ENCODE measurements around the gene TMEM167B. TPM values are rescaled to one million over a fixed set of nuclear protein-coding genes. Genes with fewer than 3 reads are reported as not detected.
A peak's percentile ranks its signal among the peaks of the same experiment; 100 is the strongest.
"Not testable (repeated sequence)": the region's sequence is repeated elsewhere in the genome, so short reads cannot be mapped to it uniquely, and the experiment has no call there.

Gene TMEM167B
- total and polyA plus RNA-seq, 5 donors from 2014 or later: 29.3 to 69.7 (median 37.2) TPM

GRCh38 chr1:109137958-109138357 is 47.4 kb downstream of the TMEM167B start:
- H3K27ac ChIP-seq (ENCODE audit: insufficient read depth, low read length, poor library complexity, severe bottlenecking): no peak overlapping the region
- H3K36me3 Mint-ChIP-seq: peaks cover 8% of the 10 kb centered on the region
- H3K27me3 ChIP-seq (ENCODE audit: control insufficient read depth, insufficient read depth, low read length): no peaks in the 10 kb centered on the region
- H3K4me1 ChIP-seq (ENCODE audit: control insufficient read depth, insufficient read depth, low read length, poor library complexity, severe bottlenecking): no peaks in the 10 kb centered on the region
- ATAC-seq (ENCODE audit: low read depth in 2 of 2) (no peak), DNase-seq (no peak)
- H3K36me3 ChIP-seq (ENCODE audit: control insufficient read depth, insufficient read depth, low read length): no peaks in the 10 kb centered on the region
- no peaks in the 10 kb centered on the region for H3K9me3 Mint-ChIP-seq
- no peaks in the 10 kb centered on the region for H3K27me3 Mint-ChIP-seq
- H3K4me3 ChIP-seq (ENCODE audit: low read depth, low read length): no peak overlapping the region
- no peak overlapping the region for H3K27ac Mint-ChIP-seq
- no peaks in the 10 kb centered on the region for H3K9me3 ChIP-seq (ENCODE audit: control insufficient read depth in 2 of 2, low read length in 2 of 2)
- no peak overlapping the region for H3K4me3 Mint-ChIP-seq
- peaks cover 5 to 15% (median 6%) of the 10 kb centered on the region in 4 donors for H3K4me1 Mint-ChIP-seq

GRCh38 chr1:109138358-109138757 is 47.8 kb downstream of the TMEM167B start:
- H3K4me1 Mint-ChIP-seq: peaks cover 3 to 15% (median 5%) of the 10 kb centered on the region in 4 donors
- no peak for ATAC-seq (ENCODE audit: low read depth in 2 of 2)
- no peak overlapping the region for H3K4me3 ChIP-seq (ENCODE audit: low read depth, low read length)
- no peaks in the 10 kb centered on the region for H3K27me3 ChIP-seq (ENCODE audit: control insufficient read depth, insufficient read depth, low read length)
- H3K4me3 Mint-ChIP-seq: peak overlapping the region in 1 of 4 donors; percentile 83
- DNase-seq: no peak
- H3K9me3 Mint-ChIP-seq: no peaks in the 10 kb centered on the region
- no peaks in the 10 kb centered on the region for H3K4me1 ChIP-seq (ENCODE audit: control insufficient read depth, insufficient read depth, low read length, poor library complexity, severe bottlenecking)
- H3K27ac ChIP-seq (ENCODE audit: insufficient read depth, low read length, poor library complexity, severe bottlenecking): no peak overlapping the region
- peaks cover 8% of the 10 kb centered on the region for H3K36me3 Mint-ChIP-seq
- no peaks in the 10 kb centered on the region for H3K36me3 ChIP-seq (ENCODE audit: control insufficient read depth, insufficient read depth, low read length)
- no peaks in the 10 kb centered on the region for H3K9me3 ChIP-seq (ENCODE audit: control insufficient read depth in 2 of 2, low read length in 2 of 2)
- H3K27ac Mint-ChIP-seq: peak overlapping the region in 1 of 3 donors; percentile 9
- no peaks in the 10 kb centered on the region for H3K27me3 Mint-ChIP-seq

- Histone ChIP-seq H3K9me3 (ENCODE audit: control insufficient read depth in 2 of 2, low read length in 2 of 2) (no peaks in the 10 kb centered on the region), H3K4me3 (ENCODE audit: low read depth, low read length) (no peak overlapping the region), H3K27ac (ENCODE audit: insufficient read depth, low read length, poor library complexity, severe bottlenecking) (no peak overlapping the region), H3K4me1 (ENCODE audit: control insufficient read depth, insufficient read depth, low read length, poor library complexity, severe bottlenecking) (no peaks in the 10 kb centered on the region), H3K27me3 (ENCODE audit: control insufficient read depth, insufficient read depth, low read length) (no peaks in the 10 kb centered on the region), H3K36me3 (ENCODE audit: control insufficient read depth, insufficient read depth, low read length) (no peaks in the 10 kb centered on the region)
- H3K4me3 Mint-ChIP-seq: no peak overlapping the region
- peaks cover 0 to 4% (median 0%) of the 10 kb centered on the region in 4 donors for H3K4me1 Mint-ChIP-seq
- H3K9me3 Mint-ChIP-seq: no peaks in the 10 kb centered on the region
- no peak overlapping the region for H3K27ac Mint-ChIP-seq
- peaks cover 8% of the 10 kb centered on the region for H3K36me3 Mint-ChIP-seq
- DNase-seq (no peak), ATAC-seq (ENCODE audit: low read depth in 2 of 2) (no peak)
- H3K27me3 Mint-ChIP-seq: no peaks in the 10 kb centered on the region
Observed at GRCh38 chr1:109140392-109140791, 49.8 kb downstream of the TMEM167B start.

GRCh38 chr1:109142260-109142659 is 51.7 kb downstream of the TMEM167B start:
- Mint-ChIP-seq H3K4me1 (peaks cover 0 to 4% (median 0%) of the 10 kb centered on the region in 4 donors), H3K9me3 (no peaks in the 10 kb centered on the region), H3K27ac (no peak overlapping the region), H3K27me3 (no peaks in the 10 kb centered on the region), H3K36me3 (peaks cover 8% of the 10 kb centered on the region), H3K4me3 (no peak overlapping the region)
- ATAC-seq (ENCODE audit: low read depth in 2 of 2): no peak
- H3K27me3 ChIP-seq (ENCODE audit: control insufficient read depth, insufficient read depth, low read length): no peaks in the 10 kb centered on the region
- H3K36me3 ChIP-seq (ENCODE audit: control insufficient read depth, insufficient read depth, low read length): no peaks in the 10 kb centered on the region
- DNase-seq: no peak
- no peak overlapping the region for H3K27ac ChIP-seq (ENCODE audit: insufficient read depth, low read length, poor library complexity, severe bottlenecking)
- no peaks in the 10 kb centered on the region for H3K4me1 ChIP-seq (ENCODE audit: control insufficient read depth, insufficient read depth, low read length, poor library complexity, severe bottlenecking)
- no peak overlapping the region for H3K4me3 ChIP-seq (ENCODE audit: low read depth, low read length)
- H3K9me3 ChIP-seq (ENCODE audit: control insufficient read depth in 2 of 2, low read length in 2 of 2): no peaks in the 10 kb centered on the region

- H3K4me1 Mint-ChIP-seq; H3K27ac ChIP-seq (ENCODE audit: insufficient read depth, low read length, poor library complexity, severe bottlenecking); H3K9me3 Mint-ChIP-seq; H3K4me3 Mint-ChIP-seq; H3K36me3 ChIP-seq (ENCODE audit: control insufficient read depth, insufficient read depth, low read length); DNase-seq; H3K27me3 Mint-ChIP-seq; H3K27ac Mint-ChIP-seq; H3K36me3 Mint-ChIP-seq; H3K9me3 ChIP-seq (ENCODE audit: control insufficient read depth in 2 of 2, low read length in 2 of 2); H3K27me3 ChIP-seq (ENCODE audit: control insufficient read depth, insufficient read depth, low read length); H3K4me3 ChIP-seq (ENCODE audit: low read depth, low read length); ATAC-seq (ENCODE audit: low read depth in 2 of 2); H3K4me1 ChIP-seq (ENCODE audit: control insufficient read depth, insufficient read depth, low read length, poor library complexity, severe bottlenecking): not testable (repeated sequence)
Observed at GRCh38 chr1:109142725-109143124, 52.2 kb downstream of the TMEM167B start.

Other genes starting within 250 kb of the TMEM167B start
- not detected for gene AKNAD1, start 233.7 kb upstream of the TMEM167B start, total RNA-seq
- gene AKNAD1, start 233.7 kb upstream of the TMEM167B start, polyA plus RNA-seq: not detected
- 4.7 TPM for gene GPSM2, start 213.8 kb upstream of the TMEM167B start, total RNA-seq
- 1 to 10 TPM; 2.2 to 5.4 (median 2.7) TPM for gene GPSM2, start 213.8 kb upstream of the TMEM167B start, polyA plus RNA-seq
- gene CLCC1, start 127.3 kb upstream of the TMEM167B start, total RNA-seq: 19.7 TPM
- 10 to 100 TPM; 12.3 to 15.4 (median 13.4) TPM for gene CLCC1, start 127.3 kb upstream of the TMEM167B start, polyA plus RNA-seq
- 15.6 TPM for gene WDR47, start 48.7 kb upstream of the TMEM167B start, total RNA-seq
- gene WDR47, start 48.7 kb upstream of the TMEM167B start, polyA plus RNA-seq: 1 to 10 TPM; 5.3 to 7.1 (median 6.3) TPM
- 31.3 TPM for gene TAF13, start 14.8 kb upstream of the TMEM167B start, total RNA-seq
- 1 to 10 TPM in 2 of 4 donors, under 1 TPM in 2; 0.89 to 2.6 (median 1.5) TPM for gene TAF13, start 14.8 kb upstream of the TMEM167B start, polyA plus RNA-seq
- 19.5 TPM for gene ELAPOR1, start 23.4 kb downstream of the TMEM167B start, total RNA-seq
- gene ELAPOR1, start 23.4 kb downstream of the TMEM167B start, polyA plus RNA-seq: 10 to 100 TPM in 3 of 4 donors, 1 to 10 TPM in 1; 9.8 to 17.9 (median 15.6) TPM
- 117 TPM for gene SARS1, start 123.2 kb downstream of the TMEM167B start, total RNA-seq
- 100 to 1,000 TPM; 156 to 173 (median 170) TPM for gene SARS1, start 123.2 kb downstream of the TMEM167B start, polyA plus RNA-seq
- gene CELSR2, start 158.8 kb downstream of the TMEM167B start, total RNA-seq: 2.5 TPM
- under 1 TPM; 0.02 to 0.24 (median 0.11) TPM for gene CELSR2, start 158.8 kb downstream of the TMEM167B start, polyA plus RNA-seq
- 0.74 TPM for gene PSRC1, start 192.4 kb downstream of the TMEM167B start, total RNA-seq
- gene PSRC1, start 192.4 kb downstream of the TMEM167B start, polyA plus RNA-seq: 1 to 10 TPM in 1 of 4 donors, under 1 TPM in 3; 0.14 to 1.0 (median 0.38) TPM
- gene MYBPHL, start 216.2 kb downstream of the TMEM167B start, total RNA-seq: not detected
- gene MYBPHL, start 216.2 kb downstream of the TMEM167B start, polyA plus RNA-seq: not detected

Measured in CD4-positive, CD25-positive, alpha-beta regulatory T cell (primary cell).